ENCODE measurements around the gene RHEB.

- no peak for TF ChIP-seq CTCF (IDR thresholded peaks at IDR 0.05; ENCODE audit: poor library complexity, severe bottlenecking)
- no peak for TF ChIP-seq POLR2AphosphoS5 (IDR thresholded peaks at IDR 0.05)
- TF ChIP-seq RAD21 (conservative IDR thresholded peaks at IDR 0.05) = no peak
- TF ChIP-seq EZH2 (IDR thresholded peaks at IDR 0.05; ENCODE audit: borderline replicate concordance, insufficient read depth, low read length, poor library complexity, severe bottlenecking) = no peak
- no peak for TF ChIP-seq REST (IDR thresholded peaks at IDR 0.05; ENCODE audit: borderline replicate concordance)
- TF ChIP-seq SMC3 (conservative IDR thresholded peaks at IDR 0.05; ENCODE audit: poor library complexity) = no peak
- no peak for TF ChIP-seq EP300 (conservative IDR thresholded peaks at IDR 0.05; ENCODE audit: poor library complexity, severe bottlenecking)
- no peak for TF ChIP-seq TAF1 (IDR thresholded peaks at IDR 0.05; ENCODE audit: low read depth)
Measured at GRCh38 chr7:151501676-151502075, 18.0 kb downstream of the RHEB start.

All from neural cell (in vitro differentiated cells).